B cell (primary cell): ENCODE data around the gene CDC42BPG. TPM values are rescaled to one million over a fixed set of nuclear protein-coding genes. Genes with fewer than 3 reads are reported as not detected.

Experiments
- ATAC-seq: fragments of 200-7000 bp; cut with Tn5 transposase; one replicate; pipeline ENCODE4 v1.10.0; 2021; ENCODE audit warnings: low read depth, mild to moderate bottlenecking, moderate number of reproducible peaks, moderate library complexity
- CTCF ChIA-PET: fragments of 350-600 bp; sonication (Branson Sonifier 250); formaldehyde crosslinking; loops from one replicate; lab custom pipeline; 2021; ENCODE audit warnings: antibody characterized with exemption, inconsistent platforms; lab: Charles Lee
- POLR2A ChIA-PET: fragments of 350-600 bp; sonication (Branson Sonifier 250); formaldehyde crosslinking; loops from one replicate; lab custom pipeline; 2021; ENCODE audit warnings: antibody characterized with exemption; lab: Charles Lee
- DNase-seq: peaks from one replicate; pipeline ENCODE4 v3.0.0; 2013
- H2AFZ ChIP-seq: 2 replicates; pipeline ENCODE4 v1.6.1; 2012; ENCODE audit warnings: mild to moderate bottlenecking, low read depth, low read length; ENCODE audit not compliant: insufficient read depth, poor library complexity, severe bottlenecking
- H3K27ac ChIP-seq, 2 donors: 1 replicate in 1 of 2; 2 replicates in 1 of 2; pipeline ENCODE4 v1.5.1; 2012 to 2013; ENCODE audit warnings: low read length in 2 of 2, mild to moderate bottlenecking in 2 of 2, moderate library complexity in 1 of 2
- H3K27me3 ChIP-seq, 4 experiments: fragments of 200-600 bp in 1 of 4; sonication (generic) in 1 of 4; replicated peaks in 1 of 4; 1 replicate in 2 of 4; 2 replicates in 2 of 4; pipeline versions ENCODE4 v1.6.1 to v1.7.0; 2013 to 2016; ENCODE audit warnings: low read length in 3 of 4, mild to moderate bottlenecking in 2 of 4, mixed read lengths in 1 of 4, moderate library complexity in 1 of 4; ENCODE audit not compliant: insufficient read depth in 4 of 4, control insufficient read depth in 3 of 4; ENCODE audit errors: control extremely low read depth in 1 of 4
- H3K36me3 ChIP-seq, 2 experiments: replicated peaks in 1 of 2; 1 replicate in 1 of 2; 2 replicates in 1 of 2; pipeline versions ENCODE4 v1.6.1 to v1.7.1; 2013; ENCODE audit warnings: low read length in 1 of 2; ENCODE audit not compliant: insufficient read depth in 2 of 2, control insufficient read depth in 1 of 2; ENCODE audit errors: control extremely low read depth in 1 of 2, extremely low read depth in 1 of 2
- H3K4me1 ChIP-seq, 2 donors: fragments of 200-600 bp in 1 of 2; sonication (generic) in 1 of 2; 1 replicate in 1 of 2; 2 replicates in 1 of 2; pipeline versions ENCODE4 v1.5.1 to v1.6.1; 2013 to 2017; ENCODE audit warnings: low read length in 2 of 2; ENCODE audit not compliant: control insufficient read depth in 2 of 2, insufficient read depth in 2 of 2
- H3K4me2 ChIP-seq: replicated peaks from 2 replicates; pipeline ENCODE3; 2012; ENCODE audit warnings: mild to moderate bottlenecking, low read depth, low read length; ENCODE audit not compliant: poor library complexity, severe bottlenecking
- H3K4me3 ChIP-seq, 5 experiments: fragments of 200-600 bp in 1 of 5; sonication (generic) in 1 of 5; 1 replicate in 3 of 5; 2 replicates in 2 of 5; pipeline versions ENCODE4 v1.5.1 to v1.7.0; 2011 to 2016; ENCODE audit warnings: low read length in 4 of 5, mild to moderate bottlenecking in 4 of 5, low read depth in 2 of 5, control low read depth in 1 of 5, moderate library complexity in 1 of 5; ENCODE audit not compliant: insufficient read depth in 1 of 5; ENCODE audit errors: control extremely low read depth in 1 of 5, extremely low read depth in 1 of 5
- H3K79me2 ChIP-seq: fragments of 200-600 bp; sonication (generic); one replicate; pipeline ENCODE4 v1.6.0; 2016; ENCODE audit warnings: low read length; ENCODE audit not compliant: control insufficient read depth, insufficient read depth
- H3K9ac ChIP-seq: fragments of 200-600 bp; sonication (generic); 2 replicates; pipeline ENCODE4 v1.6.1; 2017; ENCODE audit warnings: mild to moderate bottlenecking, low read length, moderate library complexity
- H3K9me3 ChIP-seq, 3 donors: one replicate each; pipeline versions ENCODE4 v1.6.1 to v1.7.1; 2013; ENCODE audit warnings: low read length in 2 of 3; ENCODE audit not compliant: control insufficient read depth in 2 of 3, insufficient read depth in 1 of 3; ENCODE audit errors: control extremely low read depth in 1 of 3
- H4K20me1 ChIP-seq: 2 replicates; pipeline ENCODE4 v1.6.0; 2012; ENCODE audit warnings: mild to moderate bottlenecking, low read length; ENCODE audit not compliant: insufficient read depth, control insufficient read depth, poor library complexity, severe bottlenecking
- H3K27ac Mint-ChIP-seq: one replicate; pipeline ENCODE4 v1.8.0; 2021; ENCODE audit warnings: mixed read lengths
- H3K27me3 Mint-ChIP-seq: one replicate; pipeline ENCODE4 v1.8.0; 2021; ENCODE audit warnings: mixed read lengths
- H3K4me1 Mint-ChIP-seq: one replicate; pipeline ENCODE4 v1.8.0; 2021; ENCODE audit warnings: mixed read lengths
- H3K4me3 Mint-ChIP-seq: one replicate; pipeline ENCODE4 v1.8.0; 2021; ENCODE audit warnings: mixed read lengths
- H3K9me3 Mint-ChIP-seq: one replicate; pipeline ENCODE4 v1.8.0; 2022; ENCODE audit warnings: mixed read lengths; ENCODE audit not compliant: insufficient read depth
- CTCF ChIP-seq: fragments of 200-600 bp; IDR thresholded peaks from one replicate; pipeline ENCODE4 v1.8.0; 2022; ENCODE audit warnings: antibody characterized with exemption, mild to moderate bottlenecking
- EZH2 ChIP-seq: IDR thresholded peaks from 2 replicates; pipeline ENCODE4 v1.6.1; 2012; ENCODE audit warnings: borderline replicate concordance, low read depth, mild to moderate bottlenecking, moderate library complexity, low read length; ENCODE audit not compliant: insufficient read depth, poor library complexity, severe bottlenecking
- WGBS: methylation state at CpG from one replicate; pipeline ENCODE4 v1.1.5; 2013; ENCODE audit warnings: missing lambda C conversion rate; ENCODE audit not compliant: insufficient coverage; 5-methylcytosine and 5-hydroxymethylcytosine counted together
- intact Hi-C: fragments of 100-400 bp; cut with micrococcal nuclease; formaldehyde crosslinking; loops from one replicate; pipeline ENCODE4 v1.10.0; 2022
- polyA plus RNA-seq: library from polyadenylated mRNA; depleted of rRNA; stranded (reverse); fragments of >200 nt; gene quantifications from 2 replicates; pipeline ENCODE4 v1.2.3, GENCODE V29; 2012
- total RNA-seq, 2 donors: library from RNA; stranded (reverse); fragments of 120-200 nt in 1 of 2; gene quantifications; 1 replicate in 1 of 2; 2 replicates in 1 of 2; pipeline versions ENCODE4 v1.2.3 to v1.2.4, GENCODE V29; 2013 to 2022

Gene CDC42BPG
- total and polyA plus RNA-seq, 2 donors (not counting 1 experiment from before 2014, with no cell fraction given): 3.7 to 8.7 TPM

- H2AFZ ChIP-seq: no peak overlapping the region
- intact Hi-C loops: no loop called here
- CTCF ChIA-PET: interaction anchor here (0.9 to 1.7 kb wide), 4 partner anchors 8 to 57 kb away, joined by 3 to 10 read pairs (median 4); no protein-coding TSS in a partner anchor
These were observed 52.6 kb downstream of the CDC42BPG start for GRCh38 chr11:64791781-64792291.

More at GRCh38 chr11:64791781-64792291, 52.6 kb downstream of the CDC42BPG start:
- Histone ChIP-seq H3K4me3 (no peak overlapping the region), H3K4me2 (no peak overlapping the region), H3K27ac (no peak overlapping the region), H3K9ac (no peak overlapping the region), H3K27me3 (no peaks in the 10 kb centered on the region), H3K9me3 (no peaks in the 10 kb centered on the region), H4K20me1 (no peaks in the 10 kb centered on the region), H3K4me1 (peaks cover 13 to 18% of the 10 kb centered on the region in 2 donors), H3K79me2 (no peaks in the 10 kb centered on the region), H3K36me3 (peaks cover 2 to 56% of the 10 kb centered on the region in 2 experiments)
- no peaks in the 10 kb centered on the region for H3K9me3 Mint-ChIP-seq
- POLR2A ChIA-PET: interaction anchor here (1.1 to 1.3 kb wide), 2 partner anchors 13 to 74 kb away, joined by 3 to 4 read pairs; partner anchors contain the start of gene SF1
- ATAC-seq (no peak), DNase-seq (no peak)
- H3K4me1 Mint-ChIP-seq: peaks cover 22% of the 10 kb centered on the region
- H3K27me3 Mint-ChIP-seq: no peaks in the 10 kb centered on the region
- H3K4me3 Mint-ChIP-seq: no peak overlapping the region
- WGBS: 94% methylated on average over 9 of the region's 14 CpGs
- no peak for TF ChIP-seq CTCF
- no peak for TF ChIP-seq EZH2
- H3K27ac Mint-ChIP-seq: no peak overlapping the region
